ENCODE measurements around the gene KLK3.

KLK3 gene

GRCh38 chr19:50844296-50844935 lies 10.3 kb upstream of the KLK3 start:
- no peaks in the 10 kb centered on the region for H3K9me3 ChIP-seq (ENCODE audit: control insufficient read depth, low read depth, low read length)
- H3K27me3 ChIP-seq (ENCODE audit: control insufficient read depth, insufficient read depth, low read length): peaks cover 26% of the 10 kb centered on the region
- no peak overlapping the region for H3K27ac ChIP-seq (ENCODE audit: low read length)
- H3K4me1 ChIP-seq (ENCODE audit: control insufficient read depth, low read depth, low read length): no peaks in the 10 kb centered on the region
- no peaks in the 10 kb centered on the region for H3K36me3 ChIP-seq (ENCODE audit: control insufficient read depth, low read depth, low read length)
- no peak overlapping the region for H3K4me3 ChIP-seq (ENCODE audit: low read length)
- no peak overlapping the region for H3K9ac ChIP-seq (ENCODE audit: low read length)

DNA sequence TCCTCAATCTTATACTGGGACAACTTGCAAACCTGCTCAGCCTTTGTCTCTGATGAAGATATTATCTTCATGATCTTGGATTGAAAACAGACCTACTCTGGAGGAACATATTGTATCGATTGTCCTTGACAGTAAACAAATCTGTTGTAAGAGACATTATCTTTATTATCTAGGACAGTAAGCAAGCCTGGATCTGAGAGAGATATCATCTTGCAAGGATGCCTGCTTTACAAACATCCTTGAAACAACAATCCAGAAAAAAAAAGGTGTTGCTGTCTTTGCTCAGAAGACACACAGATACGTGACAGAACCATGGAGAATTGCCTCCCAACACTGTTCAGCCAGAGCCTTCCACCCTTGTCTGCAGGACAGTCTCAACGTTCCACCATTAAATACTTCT lies 4.0 kb upstream of the KLK3 start:
- no peaks in the 10 kb centered on the region for H3K4me1 ChIP-seq (ENCODE audit: control insufficient read depth, low read depth, low read length)
- no peaks in the 10 kb centered on the region for H3K36me3 ChIP-seq (ENCODE audit: control insufficient read depth, low read depth, low read length)
- no peak overlapping the region for H3K9ac ChIP-seq (ENCODE audit: low read length)
- no peaks in the 10 kb centered on the region for H3K27me3 ChIP-seq (ENCODE audit: control insufficient read depth, insufficient read depth, low read length)
- no peak overlapping the region for H3K27ac ChIP-seq (ENCODE audit: low read length)
- no peaks in the 10 kb centered on the region for H3K9me3 ChIP-seq (ENCODE audit: control insufficient read depth, low read depth, low read length)
- no peak overlapping the region for H3K4me3 ChIP-seq (ENCODE audit: low read length)

DNA sequence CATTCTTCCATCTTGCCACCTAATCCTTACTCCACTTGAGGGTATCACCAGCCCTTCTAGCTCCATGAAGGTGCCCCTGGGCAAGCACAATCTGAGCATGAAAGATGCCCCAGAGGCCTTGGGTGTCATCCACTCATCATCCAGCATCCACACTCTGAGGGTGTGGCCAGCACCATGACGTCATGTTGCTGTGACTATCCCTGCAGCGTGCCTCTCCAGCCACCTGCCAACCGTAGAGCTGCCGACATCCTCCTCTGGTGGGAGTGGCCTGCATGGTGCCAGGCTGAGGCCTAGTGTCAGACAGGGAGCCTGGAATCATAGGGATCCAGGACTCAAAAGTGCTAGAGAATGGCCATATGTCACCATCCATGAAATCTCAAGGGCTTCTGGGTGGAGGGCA lies 3.1 kb upstream of the KLK3 start:
- no peak overlapping the region for H3K9ac ChIP-seq (ENCODE audit: low read length)
- no peaks in the 10 kb centered on the region for H3K9me3 ChIP-seq (ENCODE audit: control insufficient read depth, low read depth, low read length)
- H3K36me3 ChIP-seq (ENCODE audit: control insufficient read depth, low read depth, low read length): no peaks in the 10 kb centered on the region
- no peak overlapping the region for H3K4me3 ChIP-seq (ENCODE audit: low read length)
- no peaks in the 10 kb centered on the region for H3K4me1 ChIP-seq (ENCODE audit: control insufficient read depth, low read depth, low read length)
- no peak overlapping the region for H3K27ac ChIP-seq (ENCODE audit: low read length)
- no peaks in the 10 kb centered on the region for H3K27me3 ChIP-seq (ENCODE audit: control insufficient read depth, insufficient read depth, low read length)

- Histone ChIP-seq H3K36me3 (ENCODE audit: control insufficient read depth, low read depth, low read length) (no peaks in the 10 kb centered on the region), H3K9ac (ENCODE audit: low read length) (no peak overlapping the region), H3K9me3 (ENCODE audit: control insufficient read depth, low read depth, low read length) (no peaks in the 10 kb centered on the region), H3K4me1 (ENCODE audit: control insufficient read depth, low read depth, low read length) (no peaks in the 10 kb centered on the region), H3K27ac (ENCODE audit: low read length) (no peak overlapping the region), H3K4me3 (ENCODE audit: low read length) (no peak overlapping the region), H3K27me3 (ENCODE audit: control insufficient read depth, insufficient read depth, low read length) (no peaks in the 10 kb centered on the region)
These were observed 2.7 kb downstream of the KLK3 start for GRCh38 chr19:50857366-50857765.

GRCh38 chr19:50858886-50859285 lies 4.2 kb downstream of the KLK3 start:
- Histone ChIP-seq H3K4me3 (ENCODE audit: low read length) (no peak overlapping the region), H3K27ac (ENCODE audit: low read length) (no peak overlapping the region), H3K9me3 (ENCODE audit: control insufficient read depth, low read depth, low read length) (no peaks in the 10 kb centered on the region), H3K9ac (ENCODE audit: low read length) (no peak overlapping the region), H3K27me3 (ENCODE audit: control insufficient read depth, insufficient read depth, low read length) (no peaks in the 10 kb centered on the region), H3K4me1 (ENCODE audit: control insufficient read depth, low read depth, low read length) (no peaks in the 10 kb centered on the region), H3K36me3 (ENCODE audit: control insufficient read depth, low read depth, low read length) (no peaks in the 10 kb centered on the region)

GRCh38 chr19:50859849-50860248 lies 5.1 kb downstream of the KLK3 start:
- H3K4me3 ChIP-seq (ENCODE audit: low read length): no peak overlapping the region
- H3K27ac ChIP-seq (ENCODE audit: low read length): no peak overlapping the region
- no peaks in the 10 kb centered on the region for H3K27me3 ChIP-seq (ENCODE audit: control insufficient read depth, insufficient read depth, low read length)
- no peaks in the 10 kb centered on the region for H3K4me1 ChIP-seq (ENCODE audit: control insufficient read depth, low read depth, low read length)
- no peaks in the 10 kb centered on the region for H3K9me3 ChIP-seq (ENCODE audit: control insufficient read depth, low read depth, low read length)
- H3K36me3 ChIP-seq (ENCODE audit: control insufficient read depth, low read depth, low read length): no peaks in the 10 kb centered on the region
- H3K9ac ChIP-seq (ENCODE audit: low read length): no peak overlapping the region

DNA sequence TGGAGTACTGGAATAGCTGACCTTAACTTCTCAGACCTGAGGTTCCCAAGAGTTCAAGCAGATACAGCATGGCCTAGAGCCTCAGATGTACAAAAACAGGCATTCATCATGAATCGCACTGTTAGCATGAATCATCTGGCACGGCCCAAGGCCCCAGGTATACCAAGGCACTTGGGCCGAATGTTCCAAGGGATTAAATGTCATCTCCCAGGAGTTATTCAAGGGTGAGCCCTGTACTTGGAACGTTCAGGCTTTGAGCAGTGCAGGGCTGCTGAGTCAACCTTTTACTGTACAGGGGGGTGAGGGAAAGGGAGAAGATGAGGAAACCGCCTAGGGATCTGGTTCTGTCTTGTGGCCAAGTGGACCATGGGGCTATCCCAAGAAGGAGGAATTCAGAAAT lies 6.3 kb downstream of the KLK3 start:
- Histone ChIP-seq H3K9ac (ENCODE audit: low read length) (no peak overlapping the region), H3K27me3 (ENCODE audit: control insufficient read depth, insufficient read depth, low read length) (no peaks in the 10 kb centered on the region), H3K4me1 (ENCODE audit: control insufficient read depth, low read depth, low read length) (no peaks in the 10 kb centered on the region), H3K36me3 (ENCODE audit: control insufficient read depth, low read depth, low read length) (no peaks in the 10 kb centered on the region), H3K27ac (ENCODE audit: low read length) (no peak overlapping the region), H3K9me3 (ENCODE audit: control insufficient read depth, low read depth, low read length) (no peaks in the 10 kb centered on the region), H3K4me3 (ENCODE audit: low read length) (no peak overlapping the region)

GRCh38 chr19:50861496-50862286 lies 7.0 kb downstream of the KLK3 start:
- Histone ChIP-seq H3K27ac (ENCODE audit: low read length) (no peak overlapping the region), H3K9ac (ENCODE audit: low read length) (no peak overlapping the region), H3K27me3 (ENCODE audit: control insufficient read depth, insufficient read depth, low read length) (no peaks in the 10 kb centered on the region)

GRCh38 chr19:50869479-50869878 lies 14.8 kb downstream of the KLK3 start:
- no peaks in the 10 kb centered on the region for H3K4me1 ChIP-seq (ENCODE audit: control insufficient read depth, low read depth, low read length)
- no peaks in the 10 kb centered on the region for H3K36me3 ChIP-seq (ENCODE audit: control insufficient read depth, low read depth, low read length)
- no peaks in the 10 kb centered on the region for H3K9me3 ChIP-seq (ENCODE audit: control insufficient read depth, low read depth, low read length)
- no peak overlapping the region for H3K4me3 ChIP-seq (ENCODE audit: low read length)
- H3K27me3 ChIP-seq (ENCODE audit: control insufficient read depth, insufficient read depth, low read length): peaks cover 10% of the 10 kb centered on the region
- H3K27ac ChIP-seq (ENCODE audit: low read length): no peak overlapping the region
- no peak overlapping the region for H3K9ac ChIP-seq (ENCODE audit: low read length)

More at GRCh38 chr19:50861496-50862286, 7.0 kb downstream of the KLK3 start:
- H3K4me1 ChIP-seq (ENCODE audit: control insufficient read depth, low read depth, low read length): no peaks in the 10 kb centered on the region
- H3K4me3 ChIP-seq (ENCODE audit: low read length): no peak overlapping the region
- H3K9me3 ChIP-seq (ENCODE audit: control insufficient read depth, low read depth, low read length): no peaks in the 10 kb centered on the region
- no peaks in the 10 kb centered on the region for H3K36me3 ChIP-seq (ENCODE audit: control insufficient read depth, low read depth, low read length)

GRCh38 chr19:50870417-50871089 lies 15.8 kb downstream of the KLK3 start:
- Histone ChIP-seq H3K36me3 (ENCODE audit: control insufficient read depth, low read depth, low read length) (no peaks in the 10 kb centered on the region), H3K27ac (ENCODE audit: low read length) (no peak overlapping the region), H3K27me3 (ENCODE audit: control insufficient read depth, insufficient read depth, low read length) (peaks cover 12% of the 10 kb centered on the region), H3K9me3 (ENCODE audit: control insufficient read depth, low read depth, low read length) (no peaks in the 10 kb centered on the region), H3K4me3 (ENCODE audit: low read length) (no peak overlapping the region), H3K9ac (ENCODE audit: low read length) (no peak overlapping the region), H3K4me1 (ENCODE audit: control insufficient read depth, low read depth, low read length) (no peaks in the 10 kb centered on the region)

- no peaks in the 10 kb centered on the region for H3K4me1 ChIP-seq (ENCODE audit: control insufficient read depth, low read depth, low read length)
- no peak within 1 kb of the TSS for H3K27ac ChIP-seq (ENCODE audit: low read length)
- H3K36me3 ChIP-seq (ENCODE audit: control insufficient read depth, low read depth, low read length): no peaks in the 10 kb centered on the region
- no peaks in the 10 kb centered on the region for H3K9me3 ChIP-seq (ENCODE audit: control insufficient read depth, low read depth, low read length)
- peaks cover 12% of the 10 kb centered on the region for H3K27me3 ChIP-seq (ENCODE audit: control insufficient read depth, insufficient read depth, low read length)
- no peak within 1 kb of the TSS for H3K4me3 ChIP-seq (ENCODE audit: low read length)
- no peak within 1 kb of the TSS for H3K9ac ChIP-seq (ENCODE audit: low read length)
These were observed 18.3 kb downstream of the KLK3 start, which contains the start of gene KLK2 for GRCh38 chr19:50873056-50873455. TSS of gene KLK2 (plus strand) at chr19:50873439. CDS start at chr19:50873474, 35 bp downstream.

Data from iPS-18a (cell line).